Astrocyte of the spinal cord (primary cell): Measurements from ENCODE around the gene AFG3L2.

Experiments
- DNase-seq: peaks from one replicate; pipeline ENCODE4 v3.0.0; 2011; ENCODE audit warnings: low read depth, low spot score
- H3K4me3 ChIP-seq: 2 replicates; pipeline ENCODE4 v1.5.1; 2011; ENCODE audit warnings: low read depth, mild to moderate bottlenecking, low read length, moderate library complexity
- CTCF ChIP-seq: IDR thresholded peaks from 2 replicates; pipeline ENCODE4 v1.5.1; 2012; ENCODE audit warnings: low read depth, mild to moderate bottlenecking, low read length, inconsistent platforms
- in situ Hi-C: cut with HindIII; loops from 2 replicates; pipeline ENCODE4 v1.10.0; 2017; ENCODE audit warnings: low sequenced_read_pairs

The AFG3L2 gene

DNA sequence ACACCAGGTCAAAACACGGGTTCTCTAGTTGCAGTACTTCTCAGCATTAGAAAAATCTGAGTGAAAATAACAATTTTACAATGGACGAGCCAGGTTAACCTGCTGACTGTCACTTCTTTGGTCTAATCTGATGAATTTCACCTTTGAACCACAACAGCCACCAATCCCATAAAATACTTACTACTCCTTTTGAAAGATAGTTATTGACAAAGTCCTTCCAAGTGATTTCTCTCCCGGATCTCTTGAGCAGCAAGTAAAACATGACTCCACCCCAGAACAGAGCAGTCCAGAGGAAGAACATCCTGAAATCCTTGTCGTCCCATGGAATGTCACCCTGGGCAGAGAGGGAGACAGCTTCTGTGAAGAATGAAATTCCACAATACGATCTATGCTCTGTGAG, 10.2 kb downstream of the AFG3L2 start:
- H3K4me3 ChIP-seq = no peak overlapping the region
- in situ Hi-C loops = no loop called here
- TF ChIP-seq CTCF = no peak
- DNase-seq = no peak

DNA sequence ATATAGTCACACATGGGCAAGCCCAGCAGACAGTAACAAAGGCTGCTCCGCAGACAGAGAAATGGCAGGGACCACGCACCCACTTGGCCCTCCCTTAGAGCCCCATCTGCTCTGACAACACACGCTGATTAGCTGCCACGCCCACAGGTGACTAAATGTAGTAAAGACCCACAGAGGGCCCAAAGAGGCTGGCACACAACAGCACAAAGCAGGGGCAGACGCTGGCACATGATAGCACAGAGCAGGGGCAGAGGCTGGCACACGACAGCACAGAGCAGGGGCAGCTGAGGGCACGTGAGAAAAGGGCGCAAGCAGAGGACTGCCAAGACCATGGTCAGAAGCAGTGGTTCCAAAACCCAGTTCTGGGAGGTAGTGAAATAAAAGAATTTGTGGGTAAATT, 10.6 kb downstream of the AFG3L2 start:
- TF ChIP-seq CTCF = no peak
- no peak overlapping the region for H3K4me3 ChIP-seq
- in situ Hi-C loops = no loop called here
- no peak for DNase-seq

GRCh38 chr18:12362473-12363174, 14.4 kb downstream of the AFG3L2 start:
- H3K4me3 ChIP-seq = no peak overlapping the region
- in situ Hi-C loops = no loop called here
- DNase-seq = no peak
- TF ChIP-seq CTCF = no peak

DNA sequence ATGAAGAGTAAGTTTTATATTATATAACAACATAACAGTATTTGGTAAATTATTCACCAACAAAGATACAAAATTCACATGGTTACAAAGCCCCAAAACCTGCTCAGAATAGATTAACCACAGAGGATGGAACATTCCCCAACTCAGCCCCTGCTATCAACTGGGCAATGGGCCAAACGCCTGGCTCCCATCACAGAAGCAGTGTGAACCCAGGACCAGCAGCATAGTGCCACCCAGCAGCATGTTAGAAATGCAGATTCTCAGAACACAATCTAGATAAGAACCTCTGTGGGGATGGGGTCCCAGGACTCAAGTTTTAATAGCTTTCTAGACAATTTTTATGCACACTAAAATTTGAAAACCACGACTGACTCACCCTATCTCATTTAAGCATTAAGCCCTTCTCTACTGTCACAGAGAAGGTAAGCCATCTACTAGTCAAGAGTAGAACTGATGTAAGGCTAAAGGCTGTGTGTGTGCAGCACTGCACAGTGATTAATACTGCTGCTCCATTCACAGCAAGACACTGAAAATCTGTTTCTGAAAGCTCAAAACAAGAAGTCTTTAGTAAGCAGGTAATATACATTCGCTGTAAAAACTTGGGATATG, 15.2 kb downstream of the AFG3L2 start:
- no peak for DNase-seq
- H3K4me3 ChIP-seq = no peak overlapping the region
- in situ Hi-C loops = no loop called here
- TF ChIP-seq CTCF = no peak

GRCh38 chr18:12359515-12359927, 17.5 kb downstream of the AFG3L2 start:
- in situ Hi-C loops = no loop called here
- H3K4me3 ChIP-seq = no peak overlapping the region
- TF ChIP-seq CTCF = no peak
- peak; percentile 26 for DNase-seq

GRCh38 chr18:12352188-12352587, 24.8 kb downstream of the AFG3L2 start:
- DNase-seq = no peak
- no peak for TF ChIP-seq CTCF
- no peak overlapping the region for H3K4me3 ChIP-seq
- in situ Hi-C loops = no loop called here
